GM21367 (cell line): ENCODE data around the gene CRKL.
"Not testable (repeated sequence)": the region's sequence is repeated elsewhere in the genome, so short reads cannot be mapped to it uniquely, and the experiment has no call there.

Experiments used
- ATAC-seq: cut with Tn5 transposase; IDR thresholded peaks from one replicate; pipeline ENCODE4 v1.9.1; 2021; ENCODE audit not compliant: unreplicated experiment

Gene CRKL

DNA sequence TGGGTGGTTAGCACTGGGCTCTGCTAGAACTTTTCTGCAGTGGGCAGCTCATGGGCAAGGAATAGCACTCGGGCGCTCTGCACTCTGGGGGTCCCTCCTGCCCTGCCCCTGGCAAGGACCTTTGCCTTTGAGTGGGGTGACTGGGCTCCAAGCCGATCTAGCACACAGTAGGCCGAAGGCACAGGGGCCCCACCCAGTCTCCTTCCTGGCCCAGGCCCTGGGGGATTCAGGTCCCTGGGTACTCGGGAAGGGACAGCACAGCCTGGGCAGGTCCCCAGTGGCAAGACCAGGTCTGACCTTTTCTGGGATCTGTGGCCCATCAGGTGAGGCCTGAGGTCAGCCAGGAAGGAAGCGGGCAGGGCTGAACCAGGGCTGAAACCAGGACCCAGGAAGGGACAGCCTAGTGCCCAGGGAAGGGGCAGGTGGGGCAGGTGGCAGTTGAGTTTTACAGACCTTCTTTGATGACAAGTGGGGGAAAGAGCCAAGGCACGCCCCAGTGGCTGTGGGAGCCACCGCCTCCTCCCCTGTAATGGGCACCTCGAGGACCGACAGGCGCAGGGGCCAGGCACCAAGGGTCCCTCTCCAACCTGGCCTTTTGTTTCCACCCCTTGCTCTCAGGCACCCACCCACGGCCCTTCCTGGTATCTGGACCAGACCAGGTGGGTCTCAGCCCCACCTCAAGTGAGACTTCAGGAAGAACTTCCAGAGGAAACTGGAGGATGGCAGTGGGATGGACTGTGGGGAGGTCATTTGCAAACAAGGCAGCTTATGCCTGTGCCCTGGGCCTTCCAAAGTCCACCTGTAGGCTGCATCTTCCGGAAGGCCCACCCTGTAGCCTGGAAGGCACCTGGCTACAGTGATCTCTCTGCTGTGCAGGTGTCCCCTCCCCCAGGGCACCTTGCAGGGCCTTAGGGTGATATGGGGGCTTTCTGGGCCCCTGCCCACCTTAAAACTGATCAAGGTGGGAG lies 49.0 kb downstream of the CRKL start:
- no peak for ATAC-seq

DNA sequence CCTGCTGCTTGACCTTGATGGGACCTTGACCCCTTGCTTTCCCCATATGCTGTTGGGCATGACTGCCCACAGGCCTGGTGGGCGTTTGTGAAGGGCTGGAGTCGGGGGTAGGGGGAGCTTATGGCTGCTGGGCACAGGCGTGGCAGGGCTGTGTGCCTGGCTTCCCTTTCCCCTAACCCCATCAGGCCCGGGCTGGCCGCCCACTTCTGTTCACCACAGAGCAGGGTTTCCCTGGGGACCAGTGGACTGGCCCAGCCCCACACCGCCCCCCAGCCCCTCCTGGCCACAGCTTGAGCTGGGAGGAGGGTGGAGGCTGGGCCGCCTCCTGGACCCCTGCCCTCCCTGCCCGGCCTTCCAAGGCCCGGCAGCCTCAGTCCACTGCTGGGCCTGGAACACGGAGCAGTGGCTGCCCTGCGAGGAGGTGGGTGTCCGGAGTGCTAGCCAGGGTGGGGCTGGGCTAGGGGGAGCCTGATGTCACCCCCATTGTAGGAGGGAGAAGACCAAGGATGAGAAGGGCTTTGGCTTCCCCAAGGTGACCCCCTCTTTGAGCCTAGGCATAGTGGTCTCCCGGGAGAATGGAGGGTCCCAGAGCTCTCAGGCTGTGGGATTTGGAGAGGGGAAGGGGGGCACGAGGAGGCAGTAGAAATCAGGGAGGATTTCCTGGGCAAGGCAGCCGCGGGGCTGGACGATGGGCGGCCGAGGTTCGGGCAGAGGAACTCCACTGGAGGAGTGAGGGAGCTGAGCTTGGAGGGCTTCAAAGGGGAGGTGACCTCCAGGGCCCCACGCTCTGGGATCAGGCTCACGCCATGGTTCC lies 49.9 kb downstream of the CRKL start, which contains the start of gene AIFM3:
Gene AIFM3, plus strand, starts transcription at position 373 of the 814 bp plus-strand sequence. CDS start 690 bp downstream, outside the sequence.
- no peak for ATAC-seq

DNA sequence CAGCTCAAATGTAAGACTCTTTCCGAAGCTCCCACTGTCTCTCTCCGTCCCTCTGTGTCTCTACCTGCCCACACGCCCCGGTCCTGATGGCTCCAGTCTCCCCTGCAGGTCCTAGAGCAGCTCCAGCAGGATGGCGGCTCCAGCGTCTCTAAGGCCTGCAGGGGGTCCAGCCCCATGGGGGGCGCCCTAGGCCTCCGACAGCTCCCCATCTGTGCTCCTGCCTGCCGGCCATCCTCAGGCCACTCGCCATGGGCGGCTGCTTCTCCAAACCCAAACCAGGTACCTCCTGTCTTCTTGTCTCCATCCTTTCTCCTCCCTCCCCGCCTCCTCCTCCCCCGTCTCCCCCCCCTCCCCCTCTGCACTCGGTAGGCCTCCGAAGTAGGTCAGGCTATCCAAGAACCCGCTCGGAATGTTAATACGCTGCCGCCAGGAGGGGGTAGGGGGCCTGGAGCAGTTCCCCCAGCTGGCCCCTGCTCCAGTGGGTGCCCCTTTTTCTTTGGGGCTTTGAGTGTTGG lies 50.5 kb downstream of the CRKL start:
- ATAC-seq, result no peak

DNA sequence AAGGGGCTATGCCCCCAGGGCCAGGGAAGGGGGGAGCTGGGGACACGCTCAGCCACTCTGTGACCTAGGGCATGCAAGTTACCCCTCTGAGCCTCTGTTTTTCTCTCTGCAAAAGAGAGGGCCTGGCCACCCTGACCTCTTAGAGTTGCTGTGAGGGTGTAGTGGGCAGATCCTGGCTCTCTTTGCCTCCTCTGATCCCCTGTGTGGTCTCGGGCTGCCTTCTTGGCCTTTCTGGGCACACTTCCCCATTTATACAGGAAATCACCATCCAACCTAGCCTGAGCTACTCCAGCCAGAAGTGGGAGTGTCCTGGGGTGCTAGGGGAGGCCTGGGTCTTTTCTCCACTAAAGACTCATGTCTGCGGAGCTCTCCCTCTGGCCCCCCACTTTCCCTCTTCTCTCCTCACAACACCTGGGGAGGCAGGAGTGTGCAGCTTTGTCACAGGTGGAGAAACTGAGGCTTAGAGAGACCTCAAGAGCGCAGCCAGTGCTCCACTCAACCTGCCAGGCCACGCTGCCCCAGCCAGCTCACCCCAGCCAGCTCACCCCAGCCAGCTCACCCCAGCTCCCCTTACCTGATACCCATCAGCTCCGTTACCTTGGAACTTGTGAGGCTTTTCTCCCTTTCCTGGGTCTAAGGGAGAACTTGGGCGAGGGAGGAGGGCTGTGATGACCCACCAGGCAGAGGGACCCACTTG lies 51.2 kb downstream of the CRKL start:
- ATAC-seq, result no peak

DNA sequence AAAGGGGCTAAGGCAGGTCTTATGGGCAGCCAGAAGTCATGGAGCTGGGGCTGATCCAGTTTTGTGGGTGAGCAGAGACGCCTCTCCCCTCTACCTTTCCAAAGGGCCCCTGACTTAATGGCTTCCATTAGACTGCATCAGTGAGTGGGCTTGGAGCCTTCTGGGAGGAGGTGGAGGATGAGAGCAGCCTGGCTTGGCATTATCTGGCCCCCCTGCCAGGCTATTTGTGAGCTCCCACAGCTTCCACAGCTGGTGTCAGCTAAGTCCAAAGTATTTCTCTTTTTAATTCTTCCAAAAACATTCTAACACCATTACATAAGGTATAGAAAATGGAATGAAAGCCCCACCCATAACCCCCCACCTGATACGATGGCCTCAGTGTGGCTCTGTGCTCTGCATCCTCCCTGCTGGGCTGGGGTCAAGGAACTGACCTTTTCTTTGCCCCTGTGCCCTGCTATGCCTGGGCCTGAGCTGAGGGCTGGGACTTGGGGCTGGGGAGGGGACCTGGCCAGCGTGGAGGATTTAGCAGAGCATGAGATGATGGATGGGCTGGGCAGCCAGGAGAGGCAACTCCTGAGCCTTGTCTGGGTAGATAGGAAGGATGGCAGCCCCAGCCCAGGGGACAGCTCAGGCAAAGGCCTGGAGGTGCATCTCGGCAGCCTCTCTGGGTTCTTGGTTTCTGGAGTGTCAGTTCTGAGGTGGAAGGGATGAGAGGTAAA lies 53.9 kb downstream of the CRKL start:
- no peak for ATAC-seq

DNA sequence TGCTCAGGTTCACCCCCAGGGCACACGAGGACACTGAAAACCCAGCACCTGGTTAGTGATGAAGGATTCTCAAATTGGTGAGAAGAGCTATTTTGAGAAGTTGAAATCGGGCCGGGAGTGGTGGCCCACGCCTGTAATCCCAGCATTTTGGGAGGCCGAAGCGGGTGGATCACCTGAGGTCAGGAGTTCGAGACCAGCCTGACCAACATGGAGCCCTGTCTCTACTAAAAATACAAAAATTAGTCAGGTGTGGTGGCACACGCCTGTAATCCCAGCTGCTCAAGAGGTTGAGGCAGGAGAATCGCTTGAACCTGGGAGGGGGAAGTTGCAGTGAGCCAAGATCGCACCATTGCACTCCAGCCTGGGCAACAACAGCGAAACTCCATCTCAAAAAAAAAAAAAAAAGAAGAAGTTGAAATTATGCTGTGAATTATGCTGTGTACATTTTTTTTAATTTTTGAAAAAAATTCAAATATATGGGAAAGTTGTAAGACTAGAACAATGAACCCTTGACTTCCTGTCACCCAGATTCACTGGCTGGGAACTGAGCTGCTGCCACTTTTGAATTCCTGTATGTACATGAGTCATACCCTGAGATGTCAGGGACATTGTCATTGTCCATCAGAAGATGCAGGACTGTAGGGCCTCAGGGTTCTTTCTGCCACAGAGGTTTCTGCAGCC lies 54.9 kb downstream of the CRKL start:
- not testable (repeated sequence) for ATAC-seq

DNA sequence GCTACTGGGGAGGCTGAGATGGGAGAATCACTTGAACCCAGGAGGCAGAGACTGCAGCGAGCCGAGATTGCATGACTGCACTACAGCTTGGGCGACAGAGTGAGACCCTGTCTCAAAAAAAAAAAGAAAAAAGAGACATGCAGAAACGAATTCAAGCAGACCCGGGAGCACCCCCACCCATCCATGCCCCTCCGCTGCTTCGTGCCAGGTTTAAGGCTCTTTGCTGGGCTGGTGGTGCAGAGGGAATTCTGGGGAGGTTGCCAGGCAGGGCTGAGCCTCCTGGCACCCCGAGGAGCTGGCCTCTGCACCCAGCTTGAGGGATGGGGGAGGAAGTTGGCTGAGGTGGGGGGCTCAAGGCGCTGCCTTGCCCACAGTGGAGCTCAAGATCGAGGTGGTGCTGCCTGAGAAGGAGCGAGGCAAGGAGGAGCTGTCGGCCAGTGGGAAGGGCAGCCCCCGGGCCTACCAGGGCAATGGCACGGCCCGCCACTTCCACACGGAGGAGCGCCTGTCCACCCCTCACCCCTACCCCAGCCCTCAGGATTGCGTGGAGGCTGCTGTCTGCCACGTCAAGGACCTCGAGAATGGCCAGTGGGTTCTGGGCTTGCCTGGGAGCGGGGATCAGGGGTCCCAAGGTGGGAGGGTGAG lies 55.8 kb downstream of the CRKL start:
- no peak for ATAC-seq

DNA sequence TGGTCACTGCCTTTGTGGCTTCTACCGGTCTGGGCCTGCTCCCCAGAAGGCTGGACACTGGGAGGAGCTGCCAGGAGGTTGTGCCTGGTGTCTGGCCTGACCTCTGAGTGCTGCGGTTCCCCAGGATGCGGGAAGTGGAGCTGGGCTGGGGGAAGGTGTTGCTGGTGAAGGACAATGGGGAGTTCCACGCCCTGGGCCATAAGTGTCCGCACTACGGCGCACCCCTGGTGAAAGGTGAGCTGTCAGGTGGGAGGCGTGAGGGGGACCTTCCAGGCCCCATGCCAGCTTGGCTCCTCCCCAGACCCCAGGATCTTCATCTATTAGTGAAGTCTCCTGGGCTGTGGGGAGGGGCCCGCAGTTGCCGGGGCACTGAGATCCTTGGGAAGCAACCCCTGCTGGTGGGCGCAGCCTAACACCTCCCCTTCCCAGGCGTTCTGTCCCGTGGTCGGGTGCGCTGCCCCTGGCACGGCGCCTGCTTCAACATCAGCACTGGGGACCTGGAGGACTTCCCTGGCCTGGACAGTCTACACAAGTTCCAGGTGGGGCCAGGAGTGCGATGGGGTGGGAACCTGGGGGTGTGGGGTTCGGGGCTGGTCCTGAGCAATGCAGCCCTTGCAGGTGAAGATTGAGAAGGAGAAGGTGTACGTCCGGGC lies 56.6 kb downstream of the CRKL start:
- ATAC-seq, result no peak

DNA sequence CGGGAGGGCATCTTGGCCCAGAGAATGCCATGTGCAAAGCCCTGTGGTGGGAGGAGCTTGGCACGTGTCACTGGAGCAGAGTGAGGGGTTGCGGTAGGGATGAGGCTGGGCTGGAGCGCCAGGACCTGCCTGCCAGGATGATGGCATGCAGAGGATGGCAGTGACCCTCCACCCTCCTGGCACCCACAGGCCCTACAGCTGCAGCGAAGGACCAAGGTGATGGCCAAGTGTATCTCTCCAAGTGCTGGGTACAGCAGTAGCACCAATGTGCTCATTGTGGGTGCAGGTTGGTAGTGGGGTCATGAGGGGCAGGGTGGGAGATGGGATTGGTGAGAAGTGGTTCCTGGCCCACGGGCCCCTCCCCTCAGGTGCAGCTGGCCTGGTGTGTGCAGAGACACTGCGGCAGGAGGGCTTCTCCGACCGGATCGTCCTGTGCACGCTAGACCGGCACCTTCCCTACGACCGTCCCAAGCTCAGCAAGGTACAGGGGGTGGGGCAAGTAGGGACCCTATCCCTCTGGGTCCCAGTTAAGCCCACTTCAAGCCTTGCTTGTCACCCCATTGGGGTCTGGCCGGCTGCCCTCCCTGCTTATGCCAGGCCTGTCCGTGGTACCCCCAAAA lies 57.2 kb downstream of the CRKL start:
- no peak for ATAC-seq

DNA sequence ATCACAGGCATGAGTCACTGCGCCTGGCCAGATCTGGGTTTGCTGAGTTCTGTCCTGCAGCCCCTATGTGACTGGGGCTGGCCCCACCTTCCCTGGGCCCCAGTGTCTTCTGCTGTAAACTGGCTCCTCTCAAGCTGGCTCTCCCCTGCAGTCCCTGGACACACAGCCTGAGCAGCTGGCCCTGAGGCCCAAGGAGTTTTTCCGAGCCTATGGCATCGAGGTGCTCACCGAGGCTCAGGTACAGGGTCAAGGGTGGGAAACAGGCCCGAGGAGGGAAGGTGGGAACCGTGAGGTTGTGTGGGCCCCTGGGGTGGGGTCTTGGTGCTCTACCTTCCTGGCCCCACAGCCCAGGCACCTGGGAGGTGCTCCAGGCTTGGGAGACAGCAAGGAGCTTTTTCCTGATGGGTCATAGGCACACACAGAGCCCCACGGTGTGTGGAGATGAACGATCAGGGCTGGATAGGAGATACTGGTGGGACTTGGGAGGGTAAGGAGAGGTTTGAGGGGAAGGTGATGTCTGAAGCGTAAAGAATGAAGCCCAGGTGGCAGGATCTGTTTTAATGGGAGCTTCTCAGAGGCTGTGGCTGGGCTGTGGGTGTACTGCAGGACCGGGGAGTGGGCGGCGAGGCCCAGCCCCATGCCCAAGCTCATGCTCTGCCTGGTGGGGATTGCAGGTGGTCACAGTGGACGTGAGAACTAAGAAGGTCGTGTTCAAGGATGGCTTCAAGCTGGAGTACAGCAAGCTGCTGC lies 58.5 kb downstream of the CRKL start:
- ATAC-seq, result no peak

DNA sequence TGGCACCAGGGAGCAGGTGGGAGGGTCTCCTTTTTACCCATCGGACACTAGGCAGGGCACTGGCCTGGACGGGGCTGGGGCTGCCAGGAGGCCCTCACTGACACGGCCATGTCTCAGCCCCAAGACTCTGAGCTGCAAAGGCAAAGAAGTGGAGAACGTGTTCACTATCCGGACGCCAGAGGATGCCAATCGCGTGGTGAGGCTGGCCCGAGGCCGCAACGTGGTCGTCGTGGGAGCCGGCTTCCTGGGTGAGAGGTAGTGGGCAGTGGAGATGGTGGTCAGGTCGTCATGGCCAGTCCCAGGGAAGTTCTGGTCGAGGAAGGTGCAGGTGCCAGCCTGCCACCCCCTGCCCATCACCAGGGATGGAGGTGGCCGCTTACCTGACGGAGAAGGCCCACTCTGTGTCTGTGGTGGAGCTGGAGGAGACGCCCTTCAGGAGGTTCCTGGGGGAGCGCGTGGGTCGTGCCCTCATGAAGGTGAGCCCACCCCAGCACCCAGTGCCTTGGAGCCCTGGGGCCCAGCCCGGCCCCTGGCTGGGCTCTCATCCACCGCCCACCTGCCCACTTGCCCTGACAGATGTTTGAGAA lies 59.2 kb downstream of the CRKL start:
- ATAC-seq, result no peak

DNA sequence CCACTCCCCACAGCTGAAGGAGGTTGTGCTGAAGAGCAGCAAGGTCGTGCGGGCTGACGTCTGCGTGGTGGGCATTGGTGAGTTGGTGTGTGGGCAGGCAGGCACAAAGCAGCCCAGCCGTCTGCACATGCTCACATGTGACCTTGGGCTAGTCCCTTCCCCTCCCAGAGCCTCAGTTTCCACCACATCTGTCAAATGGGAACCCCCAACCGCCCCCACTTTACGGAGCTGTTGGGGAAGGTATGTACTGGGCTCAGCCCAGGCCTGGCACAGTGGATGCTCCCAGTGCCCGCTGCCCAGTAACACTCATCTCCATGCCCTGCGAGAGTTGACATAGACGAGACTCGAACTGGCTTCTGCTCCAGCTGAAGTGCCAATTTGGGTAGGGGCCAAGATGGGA lies 59.8 kb downstream of the CRKL start:
- no peak for ATAC-seq

DNA sequence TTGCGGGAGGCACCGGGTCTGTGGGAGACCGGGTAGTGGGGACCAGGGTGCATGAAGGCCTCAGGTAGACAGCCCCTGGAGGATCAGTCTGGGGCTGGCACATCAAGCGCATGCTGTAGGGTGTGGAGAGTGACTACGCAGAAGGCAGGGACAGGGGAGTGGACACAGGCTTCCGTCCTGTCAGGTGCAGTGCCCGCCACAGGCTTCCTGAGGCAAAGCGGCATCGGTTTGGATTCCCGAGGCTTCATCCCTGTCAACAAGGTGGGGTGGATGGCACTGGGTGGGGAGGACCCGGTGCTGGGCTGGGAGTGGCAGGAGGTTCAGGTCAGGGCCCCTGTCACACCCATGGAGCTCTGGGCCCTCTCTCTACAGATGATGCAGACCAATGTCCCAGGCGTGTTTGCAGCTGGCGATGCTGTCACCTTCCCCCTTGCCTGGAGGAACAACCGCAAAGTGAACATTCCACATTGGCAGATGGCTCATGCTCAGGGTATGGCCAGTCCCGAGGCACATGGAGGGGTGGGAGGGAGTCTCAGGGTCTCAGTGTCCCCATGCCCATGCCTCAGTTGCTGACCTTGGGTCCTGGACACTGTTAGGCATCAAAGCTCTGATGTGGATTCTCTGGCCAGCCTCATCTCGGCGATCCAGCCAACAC lies 60.4 kb downstream of the CRKL start:
- no peak for ATAC-seq

DNA sequence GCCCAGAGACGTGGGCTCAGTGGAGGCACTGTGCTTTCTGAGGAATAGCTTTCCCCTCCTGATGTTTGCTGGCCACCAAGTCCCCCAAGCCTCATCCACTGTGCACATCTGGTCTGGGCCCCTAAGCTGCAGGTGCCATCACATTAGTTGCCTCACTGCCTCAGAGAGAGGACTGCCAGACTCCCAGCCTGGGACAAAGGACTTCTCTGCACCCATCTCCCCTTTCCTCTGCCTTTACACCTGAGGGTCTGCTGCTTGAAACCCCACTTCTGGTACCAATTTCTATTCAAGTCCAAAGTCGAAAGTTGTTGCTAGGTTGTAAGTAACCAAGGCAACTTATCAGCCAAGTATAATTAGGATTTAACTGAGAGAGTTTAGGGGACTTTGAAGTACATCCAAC lies 61.2 kb downstream of the CRKL start:
- ATAC-seq, result no peak

DNA sequence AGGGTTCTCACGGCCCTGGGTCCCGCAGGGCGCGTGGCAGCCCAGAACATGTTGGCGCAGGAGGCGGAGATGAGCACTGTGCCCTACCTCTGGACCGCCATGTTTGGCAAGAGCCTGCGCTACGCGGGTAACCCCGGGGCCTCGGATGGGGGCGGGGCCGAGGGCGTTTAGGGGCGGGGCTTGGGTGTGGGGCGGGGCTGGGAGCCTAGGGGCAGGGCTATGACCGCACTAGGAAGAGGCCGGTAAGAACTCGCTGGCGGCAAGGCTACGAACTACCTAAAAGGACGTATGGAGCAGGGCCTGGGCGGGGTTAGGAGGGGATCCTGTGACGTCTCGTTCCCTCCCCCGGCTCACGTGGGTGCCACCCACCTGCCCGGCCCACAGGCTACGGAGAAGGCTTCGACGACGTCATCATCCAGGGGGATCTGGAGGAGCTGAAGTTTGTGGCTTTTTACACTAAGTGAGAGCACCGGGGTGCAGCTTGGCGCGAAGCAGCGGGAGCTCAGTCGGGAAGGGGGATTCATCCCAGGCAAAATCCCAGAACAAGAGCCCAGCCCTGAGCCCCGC lies 62.1 kb downstream of the CRKL start:
- no peak for ATAC-seq

DNA sequence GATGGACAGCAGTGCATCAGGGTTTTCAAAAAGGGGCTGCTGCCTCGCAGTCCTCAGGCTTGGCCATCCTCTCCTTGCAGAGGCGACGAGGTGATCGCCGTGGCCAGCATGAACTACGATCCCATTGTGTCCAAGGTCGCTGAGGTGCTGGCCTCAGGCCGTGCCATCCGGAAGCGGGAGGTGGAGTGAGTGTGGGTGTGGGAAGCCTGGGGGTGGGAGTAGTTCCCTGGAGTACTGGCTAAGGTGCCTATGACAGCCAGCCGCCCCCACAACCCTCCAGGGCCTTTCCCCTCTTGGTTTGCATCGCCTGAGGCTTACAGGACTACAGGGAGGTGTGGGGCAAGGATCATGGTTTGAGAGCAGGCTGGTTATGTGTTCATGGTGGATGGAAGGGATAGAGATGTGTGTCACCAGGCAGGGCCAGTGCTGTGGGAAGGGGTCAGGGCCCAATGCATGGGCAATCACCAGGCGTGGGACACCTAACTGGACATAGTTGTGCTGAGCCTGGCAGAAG lies 62.8 kb downstream of the CRKL start:
- no peak for ATAC-seq
